Measurements from ENCODE around the gene ITPR1.

The ITPR1 gene

GRCh38 chr3:4841776-4842440 lies 348.8 kb downstream of the ITPR1 start:
- Histone ChIP-seq H3K27me3 (ENCODE audit: control insufficient read depth, insufficient read depth, low read length) (no peaks in the 10 kb centered on the region), H3K36me3 (ENCODE audit: control insufficient read depth, low read depth, low read length) (no peaks in the 10 kb centered on the region), H3K9me3 (ENCODE audit: control insufficient read depth, low read depth, low read length) (no peaks in the 10 kb centered on the region), H3K4me3 (ENCODE audit: low read length) (no peak overlapping the region), H3K9ac (ENCODE audit: low read length) (no peak overlapping the region), H3K27ac (ENCODE audit: low read length) (no peak overlapping the region), H3K4me1 (ENCODE audit: control insufficient read depth, low read depth, low read length) (no peaks in the 10 kb centered on the region)

DNA sequence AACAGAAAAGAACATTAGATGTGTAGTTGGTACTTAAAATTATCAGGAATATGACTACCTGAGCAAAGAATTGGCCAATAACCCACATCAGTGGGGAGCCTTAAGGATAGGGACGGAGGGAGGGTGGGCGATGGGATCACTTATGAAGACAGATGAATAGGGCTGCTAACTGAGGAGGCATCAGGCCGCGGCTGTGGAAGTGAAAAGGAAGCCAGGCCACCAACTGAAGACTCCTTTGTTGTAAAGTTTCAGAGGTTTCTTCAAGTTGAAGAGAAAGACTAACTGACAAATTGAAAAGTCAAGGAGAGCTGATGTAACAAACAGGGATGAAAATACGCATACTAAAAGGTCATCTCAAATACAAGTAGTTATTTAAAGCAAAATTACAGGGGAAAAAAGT lies 350.5 kb downstream of the ITPR1 start:
- no peaks in the 10 kb centered on the region for H3K4me1 ChIP-seq (ENCODE audit: control insufficient read depth, low read depth, low read length)
- no peak overlapping the region for H3K4me3 ChIP-seq (ENCODE audit: low read length)
- H3K27ac ChIP-seq (ENCODE audit: low read length), result no peak overlapping the region
- no peak overlapping the region for H3K9ac ChIP-seq (ENCODE audit: low read length)
- H3K27me3 ChIP-seq (ENCODE audit: control insufficient read depth, insufficient read depth, low read length), result no peaks in the 10 kb centered on the region
- H3K9me3 ChIP-seq (ENCODE audit: control insufficient read depth, low read depth, low read length), result no peaks in the 10 kb centered on the region
- H3K36me3 ChIP-seq (ENCODE audit: control insufficient read depth, low read depth, low read length), result no peaks in the 10 kb centered on the region

DNA sequence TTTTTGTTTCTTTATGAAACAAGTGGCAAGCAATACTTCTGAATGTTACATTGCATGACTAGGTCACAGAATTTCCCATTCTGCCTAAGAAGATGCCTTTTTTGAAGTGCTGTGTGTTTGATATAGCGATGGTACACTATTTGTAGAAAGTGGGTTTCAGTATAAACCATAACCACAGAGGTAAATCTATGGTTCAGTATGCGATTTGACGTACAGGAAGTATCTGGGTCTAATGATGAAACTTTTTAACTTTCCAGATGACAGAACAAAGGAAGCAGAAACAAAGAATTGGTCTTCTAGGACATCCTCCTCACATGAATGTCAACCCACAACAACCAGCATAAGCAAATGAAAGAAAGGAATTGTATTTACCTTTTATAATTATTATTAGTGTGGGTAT lies 352.7 kb downstream of the ITPR1 start:
- Histone ChIP-seq H3K9ac (ENCODE audit: low read length) (no peak overlapping the region), H3K4me1 (ENCODE audit: control insufficient read depth, low read depth, low read length) (no peaks in the 10 kb centered on the region), H3K36me3 (ENCODE audit: control insufficient read depth, low read depth, low read length) (no peaks in the 10 kb centered on the region), H3K27me3 (ENCODE audit: control insufficient read depth, insufficient read depth, low read length) (no peaks in the 10 kb centered on the region), H3K9me3 (ENCODE audit: control insufficient read depth, low read depth, low read length) (no peaks in the 10 kb centered on the region), H3K4me3 (ENCODE audit: low read length) (no peak overlapping the region), H3K27ac (ENCODE audit: low read length) (no peak overlapping the region)

GRCh38 chr3:4846543-4846942 lies 353.4 kb downstream of the ITPR1 start:
- Histone ChIP-seq H3K9ac (ENCODE audit: low read length) (no peak overlapping the region), H3K4me3 (ENCODE audit: low read length) (no peak overlapping the region), H3K4me1 (ENCODE audit: control insufficient read depth, low read depth, low read length) (no peaks in the 10 kb centered on the region), H3K27ac (ENCODE audit: low read length) (no peak overlapping the region), H3K9me3 (ENCODE audit: control insufficient read depth, low read depth, low read length) (no peaks in the 10 kb centered on the region), H3K27me3 (ENCODE audit: control insufficient read depth, insufficient read depth, low read length) (no peaks in the 10 kb centered on the region), H3K36me3 (ENCODE audit: control insufficient read depth, low read depth, low read length) (no peaks in the 10 kb centered on the region)

DNA sequence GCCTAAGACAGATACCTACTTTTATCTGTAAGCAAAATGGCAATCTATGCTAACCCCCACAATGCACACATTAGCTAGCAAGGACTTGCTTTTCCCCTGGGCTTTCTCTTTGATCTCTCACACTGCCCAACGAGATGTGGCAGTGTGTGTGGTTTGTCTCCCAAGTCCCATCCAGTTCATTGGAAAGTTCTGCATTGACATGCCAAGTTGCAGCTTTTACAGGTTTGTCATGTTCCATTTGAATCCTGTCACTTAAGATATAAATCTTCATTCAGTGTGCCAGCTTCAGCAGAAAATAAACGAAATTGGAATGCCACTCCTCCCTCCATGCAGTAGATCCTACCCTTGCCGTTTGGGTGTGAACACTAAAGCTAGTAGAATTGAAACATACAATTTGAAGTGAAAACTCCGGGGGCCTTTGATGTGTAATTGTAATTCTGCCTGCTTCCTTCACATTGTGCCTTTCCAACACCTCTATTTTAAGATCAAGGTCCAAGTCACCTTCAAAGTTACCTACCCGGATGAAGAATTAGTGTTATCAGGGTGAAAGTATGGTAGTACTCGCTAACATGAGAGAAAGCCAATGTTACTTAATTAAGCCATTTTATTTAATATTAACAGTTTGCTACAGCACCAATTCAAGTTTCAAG lies 355.2 kb downstream of the ITPR1 start:
- Histone ChIP-seq H3K9ac (ENCODE audit: low read length) (no peak overlapping the region), H3K4me1 (ENCODE audit: control insufficient read depth, low read depth, low read length) (no peaks in the 10 kb centered on the region), H3K4me3 (ENCODE audit: low read length) (no peak overlapping the region), H3K27me3 (ENCODE audit: control insufficient read depth, insufficient read depth, low read length) (no peaks in the 10 kb centered on the region), H3K36me3 (ENCODE audit: control insufficient read depth, low read depth, low read length) (no peaks in the 10 kb centered on the region), H3K9me3 (ENCODE audit: control insufficient read depth, low read depth, low read length) (no peaks in the 10 kb centered on the region), H3K27ac (ENCODE audit: low read length) (no peak overlapping the region)

- no peak overlapping the region for H3K27ac ChIP-seq (ENCODE audit: low read length)
- no peak overlapping the region for H3K9ac ChIP-seq (ENCODE audit: low read length)
- H3K4me1 ChIP-seq (ENCODE audit: control insufficient read depth, low read depth, low read length), result no peaks in the 10 kb centered on the region
- no peaks in the 10 kb centered on the region for H3K36me3 ChIP-seq (ENCODE audit: control insufficient read depth, low read depth, low read length)
- no peak overlapping the region for H3K4me3 ChIP-seq (ENCODE audit: low read length)
- no peaks in the 10 kb centered on the region for H3K27me3 ChIP-seq (ENCODE audit: control insufficient read depth, insufficient read depth, low read length)
- no peaks in the 10 kb centered on the region for H3K9me3 ChIP-seq (ENCODE audit: control insufficient read depth, low read depth, low read length)
Measured at GRCh38 chr3:4849136-4849535, 356.0 kb downstream of the ITPR1 start.

DNA sequence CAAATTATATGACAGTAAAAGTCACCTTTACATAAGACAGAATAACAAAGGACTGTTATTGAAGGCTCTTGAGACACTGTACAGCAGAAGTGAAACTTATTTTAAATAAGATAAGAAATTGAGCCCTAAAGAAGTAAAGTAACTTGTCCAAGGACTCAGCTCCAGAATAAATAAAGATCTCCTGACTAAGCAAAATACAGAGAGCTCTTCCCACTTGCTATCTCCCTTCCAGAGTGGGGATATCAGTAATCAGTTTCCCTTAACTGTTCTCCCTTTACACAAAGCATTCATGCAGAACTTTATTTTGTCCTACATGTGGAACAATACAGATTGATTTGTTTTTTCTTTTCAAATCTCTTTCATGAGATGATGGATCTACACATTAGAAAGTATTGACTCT lies 356.6 kb downstream of the ITPR1 start:
- H3K9ac ChIP-seq (ENCODE audit: low read length), result no peak overlapping the region
- H3K27me3 ChIP-seq (ENCODE audit: control insufficient read depth, insufficient read depth, low read length), result no peaks in the 10 kb centered on the region
- H3K9me3 ChIP-seq (ENCODE audit: control insufficient read depth, low read depth, low read length), result no peaks in the 10 kb centered on the region
- H3K4me1 ChIP-seq (ENCODE audit: control insufficient read depth, low read depth, low read length), result no peaks in the 10 kb centered on the region
- H3K27ac ChIP-seq (ENCODE audit: low read length), result no peak overlapping the region
- H3K4me3 ChIP-seq (ENCODE audit: low read length), result no peak overlapping the region
- no peaks in the 10 kb centered on the region for H3K36me3 ChIP-seq (ENCODE audit: control insufficient read depth, low read depth, low read length)

GRCh38 chr3:4850211-4850927 lies 357.2 kb downstream of the ITPR1 start:
- Histone ChIP-seq H3K4me1 (ENCODE audit: control insufficient read depth, low read depth, low read length) (no peaks in the 10 kb centered on the region), H3K27ac (ENCODE audit: low read length) (no peak overlapping the region)

GRCh38 chr3:4850928-4851265 lies 357.7 kb downstream of the ITPR1 start:
- Histone ChIP-seq H3K9me3 (ENCODE audit: control insufficient read depth, low read depth, low read length) (no peaks in the 10 kb centered on the region), H3K36me3 (ENCODE audit: control insufficient read depth, low read depth, low read length) (no peaks in the 10 kb centered on the region), H3K27ac (ENCODE audit: low read length) (no peak overlapping the region), H3K4me1 (ENCODE audit: control insufficient read depth, low read depth, low read length) (no peaks in the 10 kb centered on the region), H3K27me3 (ENCODE audit: control insufficient read depth, insufficient read depth, low read length) (no peaks in the 10 kb centered on the region), H3K9ac (ENCODE audit: low read length) (no peak overlapping the region), H3K4me3 (ENCODE audit: low read length) (no peak overlapping the region)

More at GRCh38 chr3:4850211-4850927, 357.2 kb downstream of the ITPR1 start:
- no peaks in the 10 kb centered on the region for H3K36me3 ChIP-seq (ENCODE audit: control insufficient read depth, low read depth, low read length)
- no peaks in the 10 kb centered on the region for H3K27me3 ChIP-seq (ENCODE audit: control insufficient read depth, insufficient read depth, low read length)
- no peak overlapping the region for H3K4me3 ChIP-seq (ENCODE audit: low read length)
- H3K9me3 ChIP-seq (ENCODE audit: control insufficient read depth, low read depth, low read length), result no peaks in the 10 kb centered on the region
- no peak overlapping the region for H3K9ac ChIP-seq (ENCODE audit: low read length)

DNA sequence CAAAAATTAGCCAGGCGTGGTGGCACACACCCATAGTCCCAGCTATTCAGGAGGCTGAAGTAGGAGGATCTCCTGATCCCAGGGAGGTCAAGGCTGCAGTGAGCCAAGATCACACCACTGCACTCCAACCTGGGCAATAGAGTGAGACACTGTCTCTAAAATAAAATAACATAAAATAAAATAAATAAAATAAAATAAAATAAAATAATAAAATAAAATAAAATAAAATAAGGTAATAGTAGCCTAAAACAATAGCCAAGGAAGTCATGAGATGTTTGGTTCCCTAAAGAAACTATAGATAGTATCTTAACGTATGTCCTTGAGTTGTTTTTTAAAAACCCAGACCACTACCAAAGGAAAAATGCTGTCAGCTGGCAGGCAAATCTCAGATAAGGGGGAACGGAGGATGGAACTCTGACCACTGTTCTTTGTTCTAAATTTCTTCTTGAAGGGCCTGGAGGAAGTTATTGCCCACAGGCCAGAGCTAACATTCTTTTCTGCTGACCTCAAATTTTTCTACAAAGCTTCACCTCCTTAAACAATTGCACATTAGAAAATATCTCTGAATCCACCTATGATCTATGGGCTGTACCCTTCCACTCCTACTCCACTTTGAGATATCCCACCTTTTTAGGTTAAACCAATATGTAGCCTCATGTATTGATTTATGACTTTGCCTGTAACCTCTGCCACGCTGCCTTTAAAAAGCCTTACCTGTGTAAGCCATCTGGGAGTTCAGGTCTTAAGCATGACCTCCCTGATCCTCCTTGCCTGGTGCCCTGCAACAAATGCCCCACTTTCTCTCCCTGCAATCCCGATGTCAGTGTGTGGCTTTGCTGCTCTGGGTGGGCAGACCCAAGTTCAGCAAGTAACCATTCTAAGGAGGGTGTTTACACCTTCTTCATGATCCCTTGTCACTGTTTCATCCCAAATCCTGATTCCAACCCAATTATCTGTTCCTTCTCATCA lies 359.9 kb downstream of the ITPR1 start:
- Histone ChIP-seq H3K27ac (ENCODE audit: low read length) (no peak overlapping the region), H3K9ac (ENCODE audit: low read length) (no peak overlapping the region), H3K9me3 (ENCODE audit: control insufficient read depth, low read depth, low read length) (no peaks in the 10 kb centered on the region), H3K36me3 (ENCODE audit: control insufficient read depth, low read depth, low read length) (no peaks in the 10 kb centered on the region), H3K27me3 (ENCODE audit: control insufficient read depth, insufficient read depth, low read length) (no peaks in the 10 kb centered on the region), H3K4me3 (ENCODE audit: low read length) (no peak overlapping the region), H3K4me1 (ENCODE audit: control insufficient read depth, low read depth, low read length) (no peaks in the 10 kb centered on the region)

DNA sequence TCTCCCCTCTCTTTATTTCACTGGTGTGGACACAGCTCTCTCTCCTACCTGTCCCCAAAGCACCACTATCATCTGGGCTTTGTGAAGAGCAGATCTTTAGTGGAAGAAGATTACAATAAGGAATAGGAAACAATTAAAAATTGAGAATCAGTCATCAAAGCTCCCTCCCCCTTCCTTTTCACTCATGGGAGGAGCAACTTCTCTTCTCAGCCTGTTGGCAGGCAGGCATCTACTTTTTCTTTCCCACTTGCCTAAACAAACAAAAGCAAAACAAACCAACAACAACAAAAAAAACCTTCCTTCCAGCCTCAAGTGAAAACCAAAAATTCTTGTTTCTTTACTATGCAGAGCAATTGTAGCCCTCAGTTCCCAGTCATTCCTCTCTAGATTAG lies 360.6 kb downstream of the ITPR1 start:
- no peaks in the 10 kb centered on the region for H3K9me3 ChIP-seq (ENCODE audit: control insufficient read depth, low read depth, low read length)
- H3K27ac ChIP-seq (ENCODE audit: low read length), result no peak overlapping the region
- no peak overlapping the region for H3K4me3 ChIP-seq (ENCODE audit: low read length)
- no peaks in the 10 kb centered on the region for H3K36me3 ChIP-seq (ENCODE audit: control insufficient read depth, low read depth, low read length)
- no peaks in the 10 kb centered on the region for H3K4me1 ChIP-seq (ENCODE audit: control insufficient read depth, low read depth, low read length)
- H3K27me3 ChIP-seq (ENCODE audit: control insufficient read depth, insufficient read depth, low read length), result no peaks in the 10 kb centered on the region
- no peak overlapping the region for H3K9ac ChIP-seq (ENCODE audit: low read length)
